LHCN-M2 (cell line): ENCODE data around the gene USF3. TPM values are rescaled to one million over a fixed set of nuclear protein-coding genes. Genes with fewer than 3 reads are reported as not detected.

Source experiments
- DNase-seq: peaks from one replicate; pipeline ENCODE4 v3.0.0-alpha.2; 2012; ENCODE audit warnings: low read depth
- polyA plus RNA-seq: library from polyadenylated mRNA; unstranded; fragments of >200 nt; gene quantifications from one replicate; pipeline ENCODE4 v1.2.1, GENCODE V29; 2012; ENCODE audit warnings: missing spikeins
- total RNA-seq: library from RNA; depleted of rRNA; stranded (reverse); fragments of >200 nt; gene quantifications from 2 replicates; pipeline ENCODE4 v1.2.3, GENCODE V29; 2014; rRNA removed

The USF3 gene
- 8.3 and 11.9 TPM in 2 replicates for total RNA-seq
- polyA plus RNA-seq, result 2.4 TPM

GRCh38 chr3:113695786-113696645 is at the start of gene USF3:
Gene USF3, minus strand, starts transcription at chr3:113696642. Its CDS starts 21,764 bp downstream, at chr3:113674878.
- peak; percentile 53 for DNase-seq

GRCh38 chr3:113745756-113746547 is 49.5 kb upstream of the USF3 start, which contains the start of gene NAA50:
Gene NAA50, minus strand, starts transcription at chr3:113746249. Its CDS starts 300 bp downstream, at chr3:113745949.
- DNase-seq, result peak; percentile 93

GRCh38 chr3:113744941-113745755 is 48.7 kb upstream of the USF3 start:
- DNase-seq, result peak; percentile 89

GRCh38 chr3:113743006-113743630 is 46.7 kb upstream of the USF3 start:
- DNase-seq, result no peak

- no peak for DNase-seq
These were observed 45.2 kb upstream of the USF3 start for GRCh38 chr3:113741620-113742019.

- peak; percentile 29 for DNase-seq
These were observed 44.6 kb upstream of the USF3 start for GRCh38 chr3:113741086-113741485.

GRCh38 chr3:113736548-113737089 is 40.2 kb upstream of the USF3 start:
- peak; percentile 62 for DNase-seq

- no peak for DNase-seq
These were observed 35.3 kb upstream of the USF3 start for GRCh38 chr3:113731694-113732093.

GRCh38 chr3:113730550-113730949 is 34.1 kb upstream of the USF3 start:
- no peak for DNase-seq

GRCh38 chr3:113728661-113729060 is 32.2 kb upstream of the USF3 start:
- DNase-seq, result no peak

GRCh38 chr3:113721636-113722035 is 25.2 kb upstream of the USF3 start:
- no peak for DNase-seq

GRCh38 chr3:113719758-113720157 is 23.3 kb upstream of the USF3 start:
- no peak for DNase-seq

GRCh38 chr3:113719294-113719693 is 22.9 kb upstream of the USF3 start:
- DNase-seq, result no peak

- no peak for DNase-seq
These were observed 21.4 kb upstream of the USF3 start for GRCh38 chr3:113717818-113718217.

GRCh38 chr3:113717308-113717707 is 20.9 kb upstream of the USF3 start:
- DNase-seq, result no peak

GRCh38 chr3:113714702-113715101 is 18.3 kb upstream of the USF3 start:
- DNase-seq, result peak; percentile 22

- no peak for DNase-seq
These were observed 15.7 kb upstream of the USF3 start for GRCh38 chr3:113712129-113712528.

- DNase-seq, result no peak
These were observed 11.4 kb upstream of the USF3 start for GRCh38 chr3:113707835-113708234.

GRCh38 chr3:113698956-113699355 is 2.5 kb upstream of the USF3 start:
- no peak for DNase-seq

- DNase-seq, result no peak
These were observed 1.8 kb upstream of the USF3 start for GRCh38 chr3:113698213-113698742.
